ENCODE measurements around the gene KSR2. TPM values are rescaled to one million over a fixed set of nuclear protein-coding genes. Genes with fewer than 3 reads are reported as not detected.

Gene KSR2
- total and polyA plus RNA-seq, 2 of the 13 experiments (the other 11 are each of a cell fraction or from before 2014, with no cell fraction given) = 0.02 TPM; not detected in 1

- DNase-seq (ENCODE audit: low spot score) (no peak), ATAC-seq (no peak), FAIRE-seq (no peak)
- Histone ChIP-seq H3K4me1 (ENCODE audit: insufficient read depth, low read length) (peaks cover 29% of the 10 kb centered on the region), H3K4me3 (replicated peaks in 1 of 3; ENCODE audit: insufficient read depth in 1 of 3, low read depth in 2 of 3, low read length in 3 of 3) (no peak overlapping the region), H2AFZ (ENCODE audit: low read length) (no peak overlapping the region), H3K9ac (ENCODE audit: insufficient read depth, low read depth, low read length) (no peak overlapping the region), H3K4me2 (ENCODE audit: low read depth, low read length) (no peak overlapping the region), H4K20me1 (ENCODE audit: insufficient read depth, low read length) (no peaks in the 10 kb centered on the region), H3K27me3 (ENCODE audit: control insufficient read depth in 1 of 2, insufficient read depth in 2 of 2, low read length in 2 of 2) (no peaks in the 10 kb centered on the region; a peak in 1 of 5 replicates), H3K79me2 (ENCODE audit: insufficient read depth, low read length) (peaks cover 14% of the 10 kb centered on the region), H3K36me3 (replicated peaks in 1 of 2; ENCODE audit: control insufficient read depth in 1 of 2, insufficient read depth in 2 of 2, low read length in 2 of 2) (no peaks in the 10 kb centered on the region), H3K9me3 (ENCODE audit: low read length) (no peaks in the 10 kb centered on the region), H3K27ac (ENCODE audit: extremely low read length, insufficient read depth, low read length) (no peak overlapping the region)
- in situ Hi-C loops (cut with HindIII; ENCODE audit: extremely low pct_ligation_motif_present, low pct_unique_long_range_greater_than_20kb) (no loop called here), intact Hi-C loops (cut with micrococcal nuclease; ENCODE audit: unreplicated experiment) (no loop called here)
- CTCF ChIA-PET (ENCODE audit: low intra/inter-chr PET ratio, low total read pairs) = no interaction called here
- no TSS peak for BruUV-seq (replicated peaks)
- no peak for TF ChIP-seq ATF7 (IDR thresholded peaks at IDR 0.05)
- TF ChIP-seq ATF7 (CRISPR knock-in tag; IDR thresholded peaks at IDR 0.05) = no peak
- no peak for TF ChIP-seq POGZ (CRISPR knock-in tag; IDR thresholded peaks at IDR 0.05)
- no peak for TF ChIP-seq ZNF501 (CRISPR knock-in tag; IDR thresholded peaks at IDR 0.05)
- no peak for TF ChIP-seq ZBTB43 (CRISPR knock-in tag; conservative IDR thresholded peaks at IDR 0.05)
- no peak for TF ChIP-seq ZNF235 (CRISPR knock-in tag; IDR thresholded peaks at IDR 0.05; ENCODE audit: borderline replicate concordance)
- no peak for TF ChIP-seq RORA (CRISPR knock-in tag; IDR thresholded peaks at IDR 0.05)
- no peak for TF ChIP-seq FOXA3 (CRISPR knock-in tag; IDR thresholded peaks at IDR 0.05)
- TF ChIP-seq KLF13 (CRISPR knock-in tag; IDR thresholded peaks at IDR 0.05) = no peak
- no peak for TF ChIP-seq SOX6 (IDR thresholded peaks at IDR 0.05)
- no peak for TF ChIP-seq SOX6 (CRISPR knock-in tag; IDR thresholded peaks at IDR 0.05)
- no peak for TF ChIP-seq SAP130 (CRISPR knock-in tag; IDR thresholded peaks at IDR 0.05; ENCODE audit: low read depth)
- TF ChIP-seq HMGXB4 (CRISPR knock-in tag; IDR thresholded peaks at IDR 0.05; ENCODE audit: borderline replicate concordance in 1 of 2, low read depth in 1 of 2) = no peak
- POLR2A ChIA-PET = no interaction called here
- WGBS (ENCODE audit: low lambda C conversion rate) = 14% methylated on average over 3 of the region's 3 CpGs
Observed at GRCh38 chr12:118013283-118013682, 44.5 kb upstream of the KSR2 start.

Measured in HepG2 (cell line).